HTR-8/SVneo (cell line): ENCODE results near the gene KIF1A.
"Not testable (repeated sequence)": the region's sequence is repeated elsewhere in the genome, so short reads cannot be mapped to it uniquely, and the experiment has no call there.

Source experiments
- DNase-seq: peaks from one replicate; pipeline ENCODE4 v3.0.0; 2011; ENCODE audit warnings: low spot score, mixed read lengths; ENCODE audit not compliant: insufficient read length
- FAIRE-seq: peaks from 2 replicates; lab custom pipeline; 2011; peaks lifted over from hg19 to GRCh38; lab: Jason Lieb, UNC

KIF1A gene

DNA sequence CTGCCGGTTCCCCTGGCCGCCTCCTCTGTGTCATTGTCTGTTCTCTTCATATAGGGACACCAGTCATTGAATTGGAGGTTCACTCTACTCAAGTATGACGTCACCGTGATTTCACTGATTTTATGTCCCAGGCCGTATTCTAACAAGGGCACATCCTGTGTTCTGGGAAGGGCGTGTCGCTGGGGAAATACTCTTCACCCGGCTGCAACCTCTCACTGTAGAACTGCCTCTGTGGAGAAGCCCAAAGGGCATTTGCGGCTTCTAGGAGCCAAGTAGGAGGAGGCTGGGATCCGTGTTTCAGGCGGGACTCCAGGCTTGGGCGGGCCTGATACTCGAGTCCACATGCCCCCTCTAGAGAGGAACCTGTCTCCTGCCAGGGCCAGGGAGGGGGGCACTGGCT lies 123.5 kb downstream of the KIF1A start:
- FAIRE-seq, DNase-seq: not testable (repeated sequence)

DNA sequence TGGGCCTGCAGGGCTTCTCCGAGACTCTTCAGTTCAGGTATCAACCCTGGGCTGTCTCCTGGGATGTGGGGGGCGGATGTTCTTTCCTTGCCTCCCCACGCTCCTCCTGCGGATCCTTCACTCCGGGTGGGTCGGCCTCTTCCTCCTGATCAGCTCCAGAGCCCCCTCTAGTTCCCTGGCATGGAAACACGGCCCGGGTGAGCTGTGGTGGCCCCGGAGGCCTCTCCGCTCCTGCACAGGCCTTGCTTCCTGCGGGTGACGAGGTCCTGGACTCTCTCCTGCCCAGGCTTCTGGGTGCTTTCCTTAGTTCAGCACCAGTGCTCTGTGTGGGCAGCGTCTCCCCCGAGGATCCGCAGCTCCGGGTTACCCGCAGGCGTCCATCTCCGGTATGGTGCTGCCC lies 124.4 kb downstream of the KIF1A start:
- DNase-seq = not testable (repeated sequence)
- FAIRE-seq = peak; percentile 16

DNA sequence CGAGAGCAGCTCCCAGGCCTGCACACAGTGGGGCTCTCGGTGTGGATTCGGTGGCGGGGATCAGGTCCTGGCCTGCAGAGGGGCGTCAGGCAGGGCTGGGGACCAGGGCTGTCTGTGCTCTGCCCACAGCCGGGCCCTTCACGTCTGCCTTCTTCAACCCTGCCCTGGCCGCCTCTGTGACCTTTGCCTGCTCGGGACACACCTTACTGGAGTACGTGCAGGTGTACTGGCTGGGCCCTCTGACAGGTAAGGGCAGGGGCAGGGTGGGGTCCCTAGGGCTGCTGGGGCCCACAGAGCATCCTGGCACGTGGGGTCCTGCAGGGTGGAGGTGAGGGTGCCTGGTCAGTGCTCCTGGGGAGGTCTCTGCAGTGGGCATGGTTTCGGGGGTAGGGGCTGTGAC lies 125.7 kb downstream of the KIF1A start:
- not testable (repeated sequence) for DNase-seq, FAIRE-seq

DNA sequence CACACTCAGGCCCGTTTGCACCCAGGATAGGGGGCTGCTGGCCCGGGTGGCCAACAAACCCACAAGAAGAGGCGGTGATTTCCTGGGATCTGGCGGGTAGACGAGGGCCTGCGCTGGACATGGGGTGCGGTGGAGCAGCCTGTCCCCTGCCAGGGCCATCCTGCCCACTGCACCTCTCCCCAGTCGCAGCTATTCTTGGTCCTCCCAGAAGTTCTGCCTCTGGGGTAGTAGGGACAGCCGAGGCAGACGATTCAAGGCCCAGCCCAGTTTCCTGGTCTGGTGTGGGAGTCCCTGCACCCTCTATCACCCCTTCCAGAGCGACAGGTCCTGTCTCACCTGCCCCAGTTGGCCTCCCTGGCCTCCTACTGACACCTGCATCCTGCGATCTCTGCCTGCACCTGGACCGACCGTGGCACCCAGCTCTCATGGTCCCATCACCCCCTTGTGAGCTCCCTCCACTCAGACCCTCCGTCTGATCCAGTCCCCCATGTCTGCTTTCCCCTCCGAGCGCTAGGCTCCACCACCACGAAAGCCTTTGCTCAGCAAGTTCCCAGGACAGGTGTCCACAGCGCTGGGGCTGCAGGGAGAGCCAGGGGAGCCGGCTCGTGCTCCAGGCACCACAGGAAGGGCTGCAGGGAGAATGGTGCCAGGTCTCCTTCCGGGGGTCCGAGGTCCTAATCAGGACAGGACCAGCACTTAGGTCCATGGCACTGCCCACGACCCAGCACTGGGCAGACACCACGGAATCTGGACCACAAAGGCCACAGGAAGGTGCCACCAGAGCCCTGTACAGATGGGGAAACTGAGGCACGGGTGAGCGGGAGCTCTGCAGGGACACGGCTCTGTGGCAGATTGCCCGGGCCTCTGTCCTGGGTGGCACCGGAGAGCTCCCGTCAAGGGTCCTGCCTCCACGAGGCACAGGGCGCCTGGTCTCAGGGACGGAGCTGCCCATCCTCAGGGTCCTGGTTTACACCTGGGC lies 127.1 kb downstream of the KIF1A start:
- FAIRE-seq = peak; percentile 9
- DNase-seq = not testable (repeated sequence)

DNA sequence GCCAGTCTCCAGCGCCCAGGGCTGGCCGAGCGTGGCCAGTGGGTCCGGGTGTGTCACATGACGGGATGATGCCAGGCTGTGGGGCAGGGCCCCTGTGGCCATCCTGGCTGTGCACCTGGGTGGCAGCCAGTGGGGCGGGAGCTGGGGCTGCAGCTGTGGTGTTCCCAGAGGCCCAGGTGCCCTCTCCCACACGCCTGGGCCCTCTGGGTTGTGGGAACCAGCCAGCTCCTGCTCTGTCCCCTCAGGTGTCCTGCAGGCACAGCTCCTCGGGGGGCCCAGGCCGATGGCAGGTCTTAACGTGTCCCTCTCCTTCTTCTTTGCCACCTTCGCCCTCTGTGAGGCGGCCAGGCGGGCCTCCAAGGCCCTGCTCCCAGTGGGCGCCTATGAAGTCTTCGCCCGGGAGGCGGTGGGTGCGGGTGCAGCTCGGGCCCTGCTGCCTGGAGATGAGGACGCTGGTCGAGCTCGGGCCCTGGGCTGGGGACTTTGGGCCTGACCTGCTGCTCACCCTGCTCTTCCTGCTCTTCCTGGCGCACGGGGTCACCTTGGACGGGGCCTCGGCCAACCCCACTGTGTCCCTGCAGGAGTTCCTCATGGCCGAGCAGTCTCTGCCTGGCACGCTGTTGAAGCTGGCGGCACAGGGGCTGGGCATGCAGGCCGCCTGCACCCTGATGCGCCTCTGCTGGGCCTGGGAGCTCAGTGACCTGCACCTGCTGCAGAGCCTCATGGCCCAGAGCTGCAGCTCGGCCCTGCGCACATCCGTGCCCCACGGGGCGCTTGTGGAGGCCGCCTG lies 128.2 kb downstream of the KIF1A start, which contains the start of gene AQP12A:
TSS of gene AQP12A (plus strand) at position 236 of the 790 bp plus-strand sequence. CDS start at position 284, 48 bp downstream.
- FAIRE-seq = peak; percentile 23

DNA sequence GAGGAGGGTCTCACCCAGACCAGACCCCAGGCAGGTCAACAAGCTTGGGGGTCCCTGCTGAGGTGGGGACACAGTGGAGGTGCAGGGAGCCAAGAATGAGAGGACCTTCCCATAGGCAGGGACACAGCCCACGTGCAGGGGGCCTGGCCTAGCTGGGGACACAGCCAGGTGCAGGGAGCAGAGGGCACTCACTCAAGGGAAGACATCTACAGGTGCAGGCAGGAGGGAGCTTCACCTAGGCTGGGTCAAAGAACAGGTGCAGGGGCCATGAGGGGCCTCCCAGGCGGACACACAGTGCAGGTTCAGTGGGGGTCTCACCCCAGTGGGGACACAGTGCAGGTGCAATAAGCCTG lies 129.0 kb downstream of the KIF1A start:
- not testable (repeated sequence) for FAIRE-seq, DNase-seq

More for the DNA sequence above, 128.2 kb downstream of the KIF1A start, which contains the start of gene AQP12A:
- DNase-seq = not testable (repeated sequence)

DNA sequence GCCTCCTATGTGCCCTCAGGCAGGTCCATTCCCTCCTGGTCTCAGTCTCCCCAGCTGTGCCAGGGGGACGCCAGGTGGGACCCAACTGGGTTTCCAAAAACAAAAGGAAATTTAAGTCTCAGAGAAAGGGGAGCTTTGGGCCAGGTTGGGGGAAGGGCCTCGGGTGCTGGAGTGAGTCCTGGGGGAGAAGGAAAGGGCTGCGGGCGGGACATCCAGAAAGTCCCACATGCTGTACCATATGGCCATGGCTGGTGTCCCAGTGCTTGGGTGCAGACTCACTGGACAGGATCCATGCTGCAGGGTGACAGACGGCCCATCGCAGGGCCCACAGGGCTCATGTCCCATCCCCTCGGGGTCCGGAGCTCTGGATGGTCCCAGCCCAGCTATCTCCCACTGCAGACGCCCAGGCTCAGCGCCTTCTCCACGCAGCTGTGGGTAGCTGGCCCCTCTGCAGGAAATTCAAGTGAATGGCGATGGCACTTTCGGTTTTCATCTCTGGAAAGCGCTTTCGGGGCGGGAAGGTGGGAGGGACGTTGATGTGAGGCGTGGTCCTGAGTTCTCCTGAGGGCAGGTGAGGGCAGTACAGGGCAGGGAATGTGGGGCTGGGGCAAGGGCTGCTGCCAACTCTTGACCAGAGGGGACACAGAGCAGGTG lies 129.5 kb downstream of the KIF1A start:
- peak; percentile 26 for FAIRE-seq
- DNase-seq = not testable (repeated sequence)

DNA sequence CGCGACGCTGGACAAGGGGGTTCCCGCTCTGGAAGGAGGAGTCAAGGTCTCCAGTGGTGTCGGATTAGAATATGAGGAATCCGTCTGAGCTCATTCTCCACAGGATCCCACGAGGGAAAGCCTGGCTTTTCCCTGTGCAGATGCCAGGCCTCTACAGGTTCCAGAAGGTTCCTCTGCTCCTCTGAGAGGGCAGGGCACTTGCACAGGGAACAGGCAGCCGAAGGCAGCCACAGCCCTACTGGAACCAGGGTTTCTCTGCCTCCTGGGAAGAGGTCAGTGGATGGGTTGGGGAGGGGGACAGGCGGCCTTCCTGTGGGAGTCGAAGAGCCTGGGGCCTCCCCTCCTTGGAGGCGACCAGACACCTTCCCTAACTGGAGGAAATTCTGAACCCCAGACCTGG lies 130.0 kb downstream of the KIF1A start:
- FAIRE-seq = no peak
- no peak for DNase-seq

DNA sequence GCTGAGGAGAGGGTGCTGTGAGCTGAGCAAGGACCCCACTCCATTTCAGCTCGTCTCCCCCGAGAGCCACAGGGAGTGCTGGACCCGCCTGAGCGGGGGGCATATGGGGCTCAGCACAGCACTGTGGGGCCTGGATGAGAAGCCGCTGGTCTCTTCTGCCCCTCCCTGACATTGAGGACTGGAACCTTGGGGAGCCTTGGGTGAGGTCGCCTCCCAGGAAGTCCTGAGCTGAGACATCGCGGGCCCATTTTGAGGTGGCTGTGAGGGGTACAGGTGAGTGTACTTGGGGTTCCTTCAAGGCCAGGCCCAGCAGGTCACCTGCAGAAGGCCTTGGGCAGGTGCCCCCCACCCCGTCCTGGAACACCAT lies 131.5 kb downstream of the KIF1A start:
- no peak for DNase-seq
- no peak for FAIRE-seq

DNA sequence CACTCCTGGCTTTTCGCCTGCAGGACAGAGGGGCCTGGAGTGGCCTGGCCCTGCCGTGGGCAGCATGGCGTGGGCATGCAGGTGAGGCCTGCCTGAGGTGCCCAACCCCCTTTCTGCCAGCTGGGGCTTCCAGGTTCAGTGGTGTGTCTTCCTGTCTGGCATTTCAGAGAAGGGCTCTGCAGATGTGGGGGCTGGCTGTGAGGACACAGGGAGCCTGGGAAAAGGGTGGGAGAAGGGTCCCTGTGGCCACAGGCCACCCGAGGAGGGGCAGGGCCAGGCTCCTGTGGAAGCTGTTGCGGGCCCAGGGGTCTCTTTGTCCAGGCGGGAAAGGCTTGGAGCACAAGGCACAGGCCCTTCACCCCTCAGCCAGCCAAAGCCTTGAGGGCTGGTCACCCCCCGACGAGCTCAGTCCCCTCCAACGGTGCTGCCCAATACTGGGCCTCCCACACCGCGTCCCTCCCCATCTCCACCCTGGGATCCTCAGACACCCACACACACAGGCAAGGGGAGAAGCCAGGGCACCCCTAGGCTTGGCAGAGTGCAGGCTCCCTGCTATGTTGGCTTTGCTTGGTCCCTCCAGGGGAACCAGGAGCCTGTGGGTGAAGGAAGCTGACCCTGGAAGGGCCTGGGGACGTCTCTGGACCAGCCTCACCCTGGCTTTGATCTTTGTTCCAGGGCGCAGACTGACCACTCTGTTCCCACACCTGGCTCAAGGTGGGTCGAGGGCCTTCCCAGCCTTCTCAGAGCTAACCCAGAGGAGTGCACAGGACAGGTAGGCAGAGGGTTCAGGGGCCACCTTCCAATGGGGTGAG lies 132.1 kb downstream of the KIF1A start:
- FAIRE-seq (no peak), DNase-seq (no peak)

DNA sequence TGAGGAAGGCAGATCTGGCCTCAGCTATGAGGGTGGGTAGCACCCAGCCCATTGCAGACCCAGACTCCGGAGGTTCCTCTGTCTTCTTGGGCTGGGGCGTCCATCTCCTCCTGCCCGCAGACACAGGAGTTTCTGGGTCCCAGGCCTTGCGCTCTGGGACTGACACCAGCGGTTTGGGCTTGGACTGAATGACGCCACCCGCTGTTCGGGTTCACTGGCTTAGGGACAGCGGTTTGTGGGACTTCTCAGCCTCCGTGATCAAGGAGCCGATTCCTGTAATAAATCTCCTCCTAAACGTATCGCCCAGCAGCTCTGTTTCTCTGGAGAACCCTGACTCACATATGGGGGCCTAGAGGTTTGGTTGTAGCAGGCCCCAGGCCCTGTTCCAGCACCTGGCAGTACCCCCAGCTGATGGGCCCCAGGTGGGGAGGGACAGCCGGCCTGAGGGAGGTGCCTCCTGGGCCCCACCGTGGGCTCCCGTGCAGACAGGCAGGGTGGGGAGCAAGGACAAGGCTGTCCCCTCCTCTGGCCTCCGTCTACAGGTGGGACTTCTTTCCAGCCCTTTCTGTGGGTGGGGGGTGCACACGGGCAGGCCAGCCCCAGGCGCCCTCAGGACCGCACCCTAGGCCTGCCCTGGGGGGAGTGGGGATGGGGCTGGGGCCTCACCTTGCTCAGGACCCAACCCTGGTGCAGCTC lies 132.8 kb downstream of the KIF1A start:
- FAIRE-seq (no peak), DNase-seq (no peak)

DNA sequence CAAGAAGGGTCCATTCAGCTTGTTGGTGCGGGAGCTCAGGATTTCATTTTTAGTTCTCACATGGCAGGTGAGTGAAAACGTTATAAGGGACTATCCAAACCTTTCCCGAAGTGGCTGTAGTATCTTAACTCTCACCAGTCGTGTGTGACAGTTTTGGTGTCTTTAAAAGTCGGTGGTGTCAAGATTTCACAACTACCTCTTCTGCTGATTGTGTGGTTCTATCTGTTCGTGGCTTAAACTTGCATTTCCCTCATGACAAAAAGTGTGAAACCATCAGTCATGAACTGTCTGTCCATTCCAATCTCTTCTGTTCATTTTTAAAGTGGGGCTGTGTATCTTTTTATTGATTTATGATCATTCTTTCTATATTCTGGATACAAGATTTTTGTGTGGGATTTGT lies 133.6 kb downstream of the KIF1A start:
- DNase-seq = no peak

DNA sequence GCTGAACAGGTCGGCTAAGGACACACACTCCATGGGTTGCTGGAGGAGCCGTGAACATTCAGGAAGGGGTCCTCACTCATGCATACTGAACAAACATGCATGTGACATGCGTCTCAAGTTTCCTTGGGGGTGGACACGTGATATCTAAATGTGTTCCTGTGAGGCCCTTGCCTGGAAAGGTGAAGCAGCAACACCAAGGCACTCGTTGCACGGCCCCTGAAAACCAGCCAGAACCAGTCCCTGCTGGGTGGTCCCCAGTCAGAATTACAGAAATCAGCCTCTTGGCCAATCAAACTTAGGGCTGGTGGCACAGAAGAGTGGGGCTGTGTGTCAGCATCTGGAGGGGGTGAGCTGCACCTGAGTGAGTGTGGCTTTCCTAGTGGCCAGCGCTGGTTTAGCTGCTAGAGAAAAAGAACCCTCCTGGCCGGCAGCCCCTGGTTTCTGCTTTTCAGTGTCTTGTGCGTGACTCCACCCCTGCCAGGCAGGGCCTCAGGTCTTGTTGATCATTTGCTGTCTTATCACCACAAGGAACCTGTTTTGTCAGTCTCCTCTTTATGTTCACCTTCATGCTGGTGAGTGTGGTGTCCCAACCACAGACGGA lies 134.1 kb downstream of the KIF1A start:
- FAIRE-seq = no peak

More for the DNA sequence above, 133.6 kb downstream of the KIF1A start:
- no peak for FAIRE-seq

DNA sequence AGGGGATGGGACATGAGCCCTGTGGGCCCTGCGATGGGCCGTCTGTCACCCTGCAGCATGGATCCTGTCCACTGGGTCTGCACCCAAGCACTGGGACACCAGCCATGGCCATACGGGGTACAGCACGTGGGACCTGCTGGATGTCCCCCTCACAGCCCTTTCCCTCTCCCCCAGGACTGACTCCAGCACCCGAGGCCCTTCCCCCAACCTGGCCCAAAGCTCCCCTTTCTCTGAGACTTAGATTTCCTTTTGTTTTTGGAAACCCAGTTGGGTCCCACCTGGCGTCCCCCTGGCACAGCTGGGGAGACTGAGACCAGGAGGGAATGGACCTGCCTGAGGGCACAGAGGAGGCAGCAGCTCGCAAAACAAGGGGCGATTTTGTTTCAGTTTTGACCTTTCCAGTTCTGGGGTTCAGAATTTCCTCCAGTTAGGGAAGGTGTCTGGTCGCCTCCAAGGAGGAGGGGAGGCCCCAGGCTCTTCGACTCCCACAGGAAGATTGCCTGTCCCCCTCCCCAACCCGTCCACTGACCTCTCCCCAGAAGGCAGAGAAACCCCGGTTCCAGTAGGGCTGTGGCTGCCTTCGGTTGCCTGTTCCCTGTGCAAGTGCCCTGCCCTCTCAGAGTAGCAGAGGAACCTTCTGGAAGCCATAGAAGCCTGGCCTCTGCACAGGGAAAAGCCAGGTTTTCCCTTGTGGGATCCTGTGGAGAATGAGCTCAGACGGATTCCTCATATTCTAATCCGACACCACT lies 135.9 kb downstream of the KIF1A start:
- not testable (repeated sequence) for DNase-seq, FAIRE-seq

More for the DNA sequence above, 134.1 kb downstream of the KIF1A start:
- no peak for DNase-seq

DNA sequence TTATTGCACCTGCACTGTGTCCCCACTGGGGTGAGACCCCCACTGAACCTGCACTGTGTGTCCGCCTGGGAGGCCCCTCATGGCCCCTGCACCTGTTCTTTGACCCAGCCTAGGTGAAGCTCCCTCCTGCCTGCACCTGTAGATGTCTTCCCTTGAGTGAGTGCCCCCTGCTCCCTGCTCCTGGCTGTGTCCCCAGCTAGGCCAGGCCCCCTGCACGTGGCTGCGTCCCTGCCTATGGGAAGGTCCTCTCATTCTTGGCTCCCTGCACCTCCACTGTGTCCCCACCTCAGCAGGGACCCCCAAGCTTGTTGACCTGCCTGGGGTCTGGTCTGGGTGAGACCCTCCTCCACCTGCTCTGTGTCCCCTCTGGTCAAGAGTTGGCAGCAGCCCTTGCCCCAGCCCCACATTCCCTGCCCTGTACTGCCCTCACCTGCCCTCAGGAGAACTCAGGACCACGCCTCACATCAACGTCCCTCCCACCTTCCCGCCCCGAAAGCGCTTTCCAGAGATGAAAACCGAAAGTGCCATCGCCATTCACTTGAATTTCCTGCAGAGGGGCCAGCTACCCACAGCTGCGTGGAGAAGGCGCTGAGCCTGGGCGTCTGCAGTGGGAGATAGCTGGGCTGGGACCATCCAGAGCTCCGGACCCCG lies 136.6 kb downstream of the KIF1A start:
- not testable (repeated sequence) for DNase-seq, FAIRE-seq

DNA sequence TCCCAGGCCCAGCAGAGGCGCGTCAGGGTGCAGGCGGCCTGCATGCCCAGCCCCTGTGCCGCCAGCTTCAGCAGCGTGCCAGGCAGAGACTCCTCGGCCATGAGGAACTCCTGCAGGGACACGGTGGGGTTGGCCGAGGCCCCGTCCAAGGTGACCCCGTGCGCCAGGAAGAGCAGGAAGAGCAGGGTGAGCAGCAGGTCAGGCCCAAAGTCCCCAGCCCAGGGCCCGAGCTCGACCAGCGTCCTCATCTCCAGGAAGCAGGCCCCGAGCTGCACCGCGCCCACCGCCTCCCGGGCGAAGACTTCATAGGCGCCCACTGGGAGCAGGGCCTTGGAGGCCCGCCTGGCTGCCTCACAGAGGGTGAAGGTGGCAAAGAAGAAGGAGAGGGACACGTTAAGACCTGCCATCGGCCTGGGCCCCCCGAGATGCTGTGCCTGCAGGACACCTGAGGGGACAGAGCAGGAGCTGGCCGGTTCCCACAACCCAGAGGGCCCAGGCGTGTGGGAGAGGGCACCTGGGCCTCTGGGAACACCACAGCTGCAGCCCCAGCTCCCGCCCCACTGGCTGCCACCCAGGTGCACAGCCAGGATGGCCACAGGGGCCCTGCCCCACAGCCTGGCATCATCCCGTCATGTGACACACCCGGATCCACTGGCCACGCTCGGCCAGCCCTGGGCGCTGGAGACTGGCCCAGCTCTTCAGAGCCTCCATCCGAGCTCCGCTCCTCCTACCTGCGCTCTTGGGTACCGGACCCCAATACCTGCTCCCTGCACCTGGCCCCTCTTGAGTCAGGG lies 137.4 kb downstream of the KIF1A start, which contains the start of gene AQP12B:
TSS of gene AQP12B (minus strand) at position 455 of the 794 bp plus-strand sequence. CDS start at position 407, 48 bp downstream.
- DNase-seq, FAIRE-seq: not testable (repeated sequence)
